ENCODE measurements around the gene CTXN1.

GRCh38 chr19:7924241-7924640, 1.7 kb downstream of the CTXN1 start:
- no peak for TF ChIP-seq CTCF (IDR thresholded peaks at IDR 0.05)
- no peak for TF ChIP-seq ZFX (IDR thresholded peaks at IDR 0.05; ENCODE audit: borderline replicate concordance)
